Chondrocyte (in vitro differentiated cells): ENCODE data around the gene NEDD4L. TPM values are rescaled to one million over a fixed set of nuclear protein-coding genes. Genes with fewer than 3 reads are reported as not detected.

Source experiments
- DNase-seq: peaks from one replicate; pipeline ENCODE4 v3.0.0; 2021; ENCODE audit warnings: mixed read lengths, low spot score
- H3K27ac Mint-ChIP-seq: one replicate; pipeline ENCODE4 v1.8.0; 2021; ENCODE audit warnings: mild to moderate bottlenecking, moderate library complexity, mixed read lengths; ENCODE audit not compliant: unreplicated experiment
- H3K27me3 Mint-ChIP-seq: 2 replicates; pipeline ENCODE4 v1.8.0; 2021; ENCODE audit warnings: low read depth, mixed read lengths
- H3K36me3 Mint-ChIP-seq: 2 replicates; pipeline ENCODE4 v1.8.0; 2021; ENCODE audit warnings: low read depth, mixed read lengths
- H3K4me1 Mint-ChIP-seq: 2 replicates; pipeline ENCODE4 v1.8.0; 2021; ENCODE audit warnings: low read depth, mild to moderate bottlenecking, mixed read lengths
- H3K4me3 Mint-ChIP-seq: one replicate; pipeline ENCODE4 v1.8.0; 2021; ENCODE audit warnings: mild to moderate bottlenecking, moderate library complexity, mixed read lengths; ENCODE audit not compliant: unreplicated experiment
- H3K9me3 Mint-ChIP-seq: 2 replicates; pipeline ENCODE4 v1.8.0; 2021; ENCODE audit warnings: low read depth, mixed read lengths
- CTCF ChIP-seq: fragments of 200-600 bp; sonication (generic); IDR thresholded peaks from 2 replicates; pipeline ENCODE4 v1.5.0; 2021; ENCODE audit warnings: antibody characterized with exemption, mild to moderate bottlenecking, moderate library complexity
- total RNA-seq: library from RNA; stranded (reverse); gene quantifications from 3 replicates; pipeline ENCODE4 v1.2.1, GENCODE V29; 2021

NEDD4L gene
- total RNA-seq, 1 donor from 2014 or later, result 25.8 TPM

- H3K27ac Mint-ChIP-seq, result no peak overlapping the region
- H3K4me3 Mint-ChIP-seq, result no peak overlapping the region
- H3K9me3 Mint-ChIP-seq, result no peaks in the 10 kb centered on the region
- no peaks in the 10 kb centered on the region for H3K27me3 Mint-ChIP-seq
- H3K36me3 Mint-ChIP-seq, result no peaks in the 10 kb centered on the region
- H3K4me1 Mint-ChIP-seq, result peaks cover 50% of the 10 kb centered on the region
- TF ChIP-seq CTCF, result no peak
- DNase-seq, result no peak
Measured at GRCh38 chr18:58359620-58360019, 315.6 kb downstream of the NEDD4L start.

DNA sequence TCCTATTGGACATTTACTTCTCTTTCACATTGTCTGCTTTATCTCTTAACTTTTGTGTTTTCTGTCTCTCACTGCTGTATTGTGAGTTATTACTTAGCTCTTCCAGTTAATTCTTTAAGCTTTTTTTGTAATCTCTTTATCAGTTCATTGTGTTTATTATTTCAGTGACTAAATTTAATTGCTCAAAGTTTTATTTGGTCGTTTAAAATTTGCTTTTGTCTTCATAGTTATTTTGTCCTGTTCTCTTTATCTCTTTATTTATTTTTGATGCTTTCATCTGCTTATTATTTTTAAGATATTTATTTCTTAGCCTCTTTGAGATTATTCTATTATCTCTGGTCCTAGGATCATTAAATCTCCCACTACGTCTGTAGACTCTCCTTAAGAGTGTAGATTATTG is 316.3 kb downstream of the NEDD4L start:
- Mint-ChIP-seq H3K4me1 (peaks cover 57% of the 10 kb centered on the region), H3K27me3 (no peaks in the 10 kb centered on the region), H3K4me3 (no peak overlapping the region), H3K9me3 (no peaks in the 10 kb centered on the region), H3K27ac (no peak overlapping the region), H3K36me3 (no peaks in the 10 kb centered on the region)
- TF ChIP-seq CTCF, result no peak
- DNase-seq, result no peak

- H3K27me3 Mint-ChIP-seq, result no peaks in the 10 kb centered on the region
- H3K27ac Mint-ChIP-seq, result peak overlapping the region; percentile 97
- H3K9me3 Mint-ChIP-seq, result no peaks in the 10 kb centered on the region
- H3K4me1 Mint-ChIP-seq, result peaks cover 62% of the 10 kb centered on the region
- H3K36me3 Mint-ChIP-seq, result peaks cover 2% of the 10 kb centered on the region
- H3K4me3 Mint-ChIP-seq, result no peak overlapping the region
- no peak for TF ChIP-seq CTCF
- no peak for DNase-seq
Measured at GRCh38 chr18:58361212-58361611, 317.2 kb downstream of the NEDD4L start.

- Mint-ChIP-seq H3K27me3 (no peaks in the 10 kb centered on the region), H3K36me3 (peaks cover 4% of the 10 kb centered on the region), H3K27ac (peak overlapping the region; percentile 97), H3K4me3 (peak overlapping the region; percentile 34), H3K4me1 (peaks cover 62% of the 10 kb centered on the region), H3K9me3 (no peaks in the 10 kb centered on the region)
- no peak for TF ChIP-seq CTCF
- DNase-seq, result no peak
Measured at GRCh38 chr18:58362027-58362575, 318.1 kb downstream of the NEDD4L start.

DNA sequence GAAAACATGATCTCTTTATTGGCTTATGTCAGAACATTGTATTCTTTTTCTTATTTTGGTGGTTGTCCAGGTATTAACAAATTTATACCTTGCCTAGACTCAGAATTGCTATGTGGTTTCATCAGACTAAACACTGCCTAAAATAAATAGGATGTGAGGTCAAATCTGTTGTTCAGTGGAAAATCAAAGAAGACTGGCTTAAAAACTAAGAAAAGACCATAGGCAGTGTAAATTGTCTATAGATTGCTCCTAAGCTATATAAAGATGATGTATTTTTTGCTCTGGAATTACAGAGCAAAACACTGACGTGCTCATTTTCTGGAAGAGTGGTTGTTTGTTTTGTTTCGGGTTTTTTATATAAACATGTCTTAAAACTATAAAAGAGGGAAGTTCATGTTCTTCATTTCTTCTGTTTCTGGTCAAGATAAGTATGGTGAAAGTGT is 318.8 kb downstream of the NEDD4L start:
- DNase-seq, result no peak
- Mint-ChIP-seq H3K9me3 (no peaks in the 10 kb centered on the region), H3K27me3 (no peaks in the 10 kb centered on the region), H3K36me3 (peaks cover 4% of the 10 kb centered on the region), H3K4me1 (peaks cover 62% of the 10 kb centered on the region), H3K4me3 (no peak overlapping the region), H3K27ac (peak overlapping the region; percentile 97)
- TF ChIP-seq CTCF, result no peak
